Astrocyte (in vitro differentiated cells and primary cell): Measurements from ENCODE around the gene EIF4E. TPM values are rescaled to one million over a fixed set of nuclear protein-coding genes. Genes with fewer than 3 reads are reported as not detected.
A peak's percentile ranks its signal among the peaks of the same experiment; 100 is the strongest.
"Not testable (repeated sequence)": the region's sequence is repeated elsewhere in the genome, so short reads cannot be mapped to it uniquely, and the experiment has no call there.

ENCODE experiments used
- DNase-seq: peaks from one replicate; pipeline ENCODE4 v3.0.0-alpha.2; 2010; ENCODE audit warnings: low read depth
- FAIRE-seq: peaks from 2 replicates; lab custom pipeline; 2011; peaks lifted over from hg19 to GRCh38; lab: Jason Lieb, UNC
- H2AFZ ChIP-seq: 2 replicates; pipeline ENCODE4 v1.6.0; 2012; ENCODE audit warnings: low read depth, low read length, inconsistent platforms
- H3K27ac ChIP-seq: 2 replicates; pipeline ENCODE4 v1.5.1; 2011; ENCODE audit warnings: low read depth, low read length, inconsistent platforms
- H3K27me3 ChIP-seq: 2 replicates; pipeline ENCODE4 v1.6.0; 2011; ENCODE audit warnings: low read length, inconsistent platforms; ENCODE audit not compliant: insufficient read depth
- H3K36me3 ChIP-seq: 2 replicates; pipeline ENCODE4 v1.5.1; 2011; ENCODE audit warnings: low read length, inconsistent platforms; ENCODE audit not compliant: insufficient read depth
- H3K4me1 ChIP-seq: 2 replicates; pipeline ENCODE4 v1.5.1; 2011; ENCODE audit warnings: low read length, inconsistent platforms; ENCODE audit not compliant: insufficient read depth
- H3K4me2 ChIP-seq: 2 replicates; pipeline ENCODE4 v1.6.0; 2012; ENCODE audit warnings: low read length, inconsistent platforms
- H3K4me3 ChIP-seq: 2 replicates; pipeline ENCODE4 v1.5.1; 2011; ENCODE audit warnings: low read depth, mild to moderate bottlenecking, low read length, inconsistent platforms; ENCODE audit not compliant: insufficient read depth
- H3K79me2 ChIP-seq: 2 replicates; pipeline ENCODE4 v1.6.0; 2012; ENCODE audit warnings: mild to moderate bottlenecking, low read length, inconsistent platforms; ENCODE audit not compliant: insufficient read depth
- H3K9ac ChIP-seq: 2 replicates; pipeline ENCODE4 v1.6.0; 2012; ENCODE audit warnings: mild to moderate bottlenecking, low read length, inconsistent platforms
- H3K9me3 ChIP-seq: 2 replicates; pipeline ENCODE4 v1.5.1; 2012; ENCODE audit warnings: low read depth, mild to moderate bottlenecking, low read length, inconsistent platforms; ENCODE audit not compliant: insufficient read depth
- H4K20me1 ChIP-seq: 2 replicates; pipeline ENCODE4 v1.6.0; 2012; ENCODE audit warnings: low read length, inconsistent platforms; ENCODE audit not compliant: insufficient read depth
- H3K27ac Mint-ChIP-seq: one replicate; pipeline ENCODE4 v1.8.0; 2021; ENCODE audit warnings: mild to moderate bottlenecking, mixed read lengths; ENCODE audit not compliant: unreplicated experiment
- H3K27me3 Mint-ChIP-seq: one replicate; pipeline ENCODE4 v1.8.0; 2021; ENCODE audit warnings: low read depth, mixed read lengths; ENCODE audit not compliant: unreplicated experiment
- H3K36me3 Mint-ChIP-seq: one replicate; pipeline ENCODE4 v1.8.0; 2021; ENCODE audit warnings: low read depth, mixed read lengths; ENCODE audit not compliant: unreplicated experiment
- H3K4me1 Mint-ChIP-seq: one replicate; pipeline ENCODE4 v1.8.0; 2021; ENCODE audit warnings: low read depth, mixed read lengths; ENCODE audit not compliant: unreplicated experiment
- H3K4me3 Mint-ChIP-seq: one replicate; pipeline ENCODE4 v1.8.0; 2021; ENCODE audit warnings: mild to moderate bottlenecking, moderate library complexity, mixed read lengths; ENCODE audit not compliant: unreplicated experiment
- H3K9me3 Mint-ChIP-seq: one replicate; pipeline ENCODE4 v1.8.0; 2021; ENCODE audit warnings: mild to moderate bottlenecking, mixed read lengths; ENCODE audit not compliant: unreplicated experiment
- EZH2 ChIP-seq: IDR thresholded peaks from 2 replicates; pipeline ENCODE4 v1.6.1; 2012; ENCODE audit warnings: mild to moderate bottlenecking, low read length, inconsistent platforms; ENCODE audit not compliant: insufficient read depth
- total RNA-seq: library from RNA; stranded (reverse); gene quantifications from 2 replicates; pipeline ENCODE4 v1.2.1, GENCODE V29; 2021
- TF ChIP-seq, protein P1 (sequence below): IDR thresholded peaks from 2 replicates; pipeline ENCODE4 v1.5.1; 2011; ENCODE audit warnings: low read depth, mild to moderate bottlenecking, inconsistent platforms, low read length, moderate library complexity; ENCODE audit not compliant: insufficient read depth

Gene EIF4E
- total RNA-seq, 1 donor from 2014 or later = 110 TPM

DNA sequence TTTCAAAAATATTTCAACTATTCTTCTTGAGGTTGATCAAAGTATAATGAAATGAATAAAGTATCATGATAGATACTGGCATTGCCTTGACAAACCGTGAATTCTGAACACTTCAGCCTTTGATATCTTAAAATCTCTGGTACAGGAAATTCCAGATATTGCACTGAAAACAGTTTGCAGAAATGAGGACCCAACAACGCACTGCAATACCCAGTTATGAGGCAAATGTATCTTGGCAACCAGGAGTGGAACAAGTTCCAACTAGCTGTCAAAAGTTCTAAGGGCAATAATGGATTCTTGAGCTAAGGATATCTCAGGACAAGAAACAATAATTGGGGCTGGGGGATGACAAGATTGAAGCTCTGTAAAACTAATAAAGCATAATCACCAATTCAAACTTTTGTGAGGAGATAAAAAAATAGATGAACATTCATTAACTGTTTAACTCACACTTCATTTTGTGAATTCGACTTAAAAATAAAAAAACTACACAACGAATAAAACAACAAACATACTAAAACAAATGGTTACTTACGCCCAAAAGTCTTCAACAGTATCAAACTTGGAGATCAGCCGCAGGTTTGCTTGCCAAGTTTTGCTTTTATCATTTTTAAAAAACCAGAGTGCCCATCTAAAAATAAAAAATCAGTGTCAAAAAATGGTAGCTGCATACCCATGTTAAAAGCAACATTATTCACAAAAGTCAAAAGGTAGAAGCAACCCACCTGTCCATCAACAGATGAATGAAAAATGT, 38.1 kb downstream of the EIF4E start:
- Histone ChIP-seq H3K9me3 (no peaks in the 10 kb centered on the region), H3K4me3 (no peak overlapping the region), H3K9ac (no peak overlapping the region), H3K27ac (no peak overlapping the region), H3K4me1 (no peaks in the 10 kb centered on the region), H2AFZ (no peak overlapping the region), H3K79me2 (peaks cover 85% of the 10 kb centered on the region), H3K27me3 (no peaks in the 10 kb centered on the region), H3K4me2 (no peak overlapping the region), H3K36me3 (peaks cover 38% of the 10 kb centered on the region), H4K20me1 (peaks cover 38% of the 10 kb centered on the region)
- peak; percentile 26 for DNase-seq
- TF ChIP-seq EZH2 = no peak
- TF ChIP-seq, protein P1, sequence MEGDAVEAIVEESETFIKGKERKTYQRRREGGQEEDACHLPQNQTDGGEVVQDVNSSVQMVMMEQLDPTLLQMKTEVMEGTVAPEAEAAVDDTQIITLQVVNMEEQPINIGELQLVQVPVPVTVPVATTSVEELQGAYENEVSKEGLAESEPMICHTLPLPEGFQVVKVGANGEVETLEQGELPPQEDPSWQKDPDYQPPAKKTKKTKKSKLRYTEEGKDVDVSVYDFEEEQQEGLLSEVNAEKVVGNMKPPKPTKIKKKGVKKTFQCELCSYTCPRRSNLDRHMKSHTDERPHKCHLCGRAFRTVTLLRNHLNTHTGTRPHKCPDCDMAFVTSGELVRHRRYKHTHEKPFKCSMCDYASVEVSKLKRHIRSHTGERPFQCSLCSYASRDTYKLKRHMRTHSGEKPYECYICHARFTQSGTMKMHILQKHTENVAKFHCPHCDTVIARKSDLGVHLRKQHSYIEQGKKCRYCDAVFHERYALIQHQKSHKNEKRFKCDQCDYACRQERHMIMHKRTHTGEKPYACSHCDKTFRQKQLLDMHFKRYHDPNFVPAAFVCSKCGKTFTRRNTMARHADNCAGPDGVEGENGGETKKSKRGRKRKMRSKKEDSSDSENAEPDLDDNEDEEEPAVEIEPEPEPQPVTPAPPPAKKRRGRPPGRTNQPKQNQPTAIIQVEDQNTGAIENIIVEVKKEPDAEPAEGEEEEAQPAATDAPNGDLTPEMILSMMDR = no peak
- H3K4me1 Mint-ChIP-seq = no peaks in the 10 kb centered on the region
- FAIRE-seq = peak; percentile 13
- no peaks in the 10 kb centered on the region for H3K9me3 Mint-ChIP-seq
- no peak overlapping the region for H3K4me3 Mint-ChIP-seq
- H3K36me3 Mint-ChIP-seq = peaks cover 15% of the 10 kb centered on the region
- H3K27ac Mint-ChIP-seq = no peak overlapping the region
- H3K27me3 Mint-ChIP-seq = no peaks in the 10 kb centered on the region

DNA sequence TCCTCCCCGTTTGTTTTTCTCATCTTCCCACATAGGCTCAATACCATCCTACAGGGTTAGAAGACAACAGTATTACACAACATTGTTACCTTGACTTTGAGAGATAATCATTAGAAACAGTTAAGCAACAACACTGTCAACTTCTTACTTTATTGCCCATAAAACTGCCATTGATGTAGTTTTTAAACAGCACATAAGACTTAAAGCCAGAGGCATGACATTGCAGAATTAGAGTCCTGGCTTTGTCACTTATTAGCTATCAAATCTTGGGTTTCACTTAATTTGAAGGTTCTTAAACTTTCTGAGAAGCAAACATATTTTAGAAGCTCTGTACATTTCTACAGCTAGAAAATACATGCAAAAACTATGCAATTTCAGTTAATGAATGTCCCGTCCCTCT, 41.8 kb downstream of the EIF4E start:
- H3K79me2 ChIP-seq = peaks cover 60% of the 10 kb centered on the region
- Mint-ChIP-seq H3K27ac (no peak overlapping the region), H3K4me1 (no peaks in the 10 kb centered on the region), H3K36me3 (peaks cover 2% of the 10 kb centered on the region), H3K27me3 (no peaks in the 10 kb centered on the region), H3K9me3 (no peaks in the 10 kb centered on the region), H3K4me3 (no peak overlapping the region)
- H3K9ac ChIP-seq = no peak overlapping the region
- peak; percentile 76 for FAIRE-seq
- no peak overlapping the region for H3K27ac ChIP-seq
- no peaks in the 10 kb centered on the region for H3K27me3 ChIP-seq
- H3K4me1 ChIP-seq = no peaks in the 10 kb centered on the region
- no peak for DNase-seq
- H3K36me3 ChIP-seq = peaks cover 40% of the 10 kb centered on the region
- H3K4me2 ChIP-seq = no peak overlapping the region
- TF ChIP-seq, protein P1 = no peak
- no peak for TF ChIP-seq EZH2
- H3K4me3 ChIP-seq = no peak overlapping the region
- peaks cover 26% of the 10 kb centered on the region for H4K20me1 ChIP-seq
- H2AFZ ChIP-seq = no peak overlapping the region
- no peaks in the 10 kb centered on the region for H3K9me3 ChIP-seq

DNA sequence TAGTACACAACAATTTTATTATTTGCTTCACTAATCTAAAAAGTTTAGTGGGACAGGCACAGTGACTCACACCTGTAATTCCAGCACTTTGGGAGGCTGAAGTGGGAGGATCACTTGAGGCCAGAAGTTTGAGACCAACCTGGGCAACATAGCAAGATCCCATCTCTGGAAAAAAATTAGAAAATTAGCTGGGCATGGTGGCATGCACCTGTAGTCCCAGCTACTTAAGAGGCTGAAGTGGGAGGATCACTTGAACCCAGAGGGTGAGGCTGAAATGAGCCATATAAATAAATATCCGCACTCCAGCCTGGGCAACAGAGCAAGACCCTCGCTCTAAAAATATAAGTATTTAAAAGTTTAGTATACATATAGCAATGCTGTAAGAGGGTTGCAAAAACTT, 42.6 kb downstream of the EIF4E start:
- not testable (repeated sequence) for H3K27ac ChIP-seq, FAIRE-seq, H3K4me3 Mint-ChIP-seq, H3K4me3 ChIP-seq, H3K4me2 ChIP-seq, H2AFZ ChIP-seq, H3K4me1 Mint-ChIP-seq, DNase-seq, H3K27me3 Mint-ChIP-seq, H3K9me3 ChIP-seq, H3K4me1 ChIP-seq, H3K9me3 Mint-ChIP-seq, H3K27ac Mint-ChIP-seq, H3K9ac ChIP-seq, H3K36me3 Mint-ChIP-seq, H3K27me3 ChIP-seq
- H4K20me1 ChIP-seq = peaks cover 24% of the 10 kb centered on the region
- H3K36me3 ChIP-seq = peaks cover 43% of the 10 kb centered on the region
- peaks cover 52% of the 10 kb centered on the region for H3K79me2 ChIP-seq

DNA sequence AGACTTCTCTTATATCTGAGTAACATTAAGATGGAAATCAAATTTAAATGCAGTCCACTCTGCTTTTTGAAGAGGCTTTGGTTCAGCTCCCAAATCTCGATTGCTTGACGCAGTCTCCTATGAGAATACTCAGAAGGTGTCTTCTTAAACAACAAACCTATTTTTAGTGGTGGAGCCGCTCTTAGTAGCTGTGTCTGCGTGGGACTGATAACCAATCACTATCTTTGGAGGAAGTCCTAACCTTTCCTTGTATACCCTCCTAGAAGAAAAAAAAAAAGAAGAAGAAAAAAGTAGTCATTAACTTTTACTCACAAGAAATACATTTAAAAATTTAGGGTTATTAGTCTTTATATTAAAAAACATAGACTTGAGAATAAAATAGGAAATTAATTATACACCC, 48.0 kb downstream of the EIF4E start:
- H3K4me3 ChIP-seq, H3K9me3 ChIP-seq, H3K4me2 ChIP-seq, H3K27ac ChIP-seq, H2AFZ ChIP-seq, H3K9me3 Mint-ChIP-seq, H3K9ac ChIP-seq, H3K4me1 ChIP-seq, H3K36me3 Mint-ChIP-seq, H3K27ac Mint-ChIP-seq, H3K4me3 Mint-ChIP-seq, H3K27me3 Mint-ChIP-seq, FAIRE-seq, DNase-seq, H3K27me3 ChIP-seq, H3K4me1 Mint-ChIP-seq: not testable (repeated sequence)
- Histone ChIP-seq H4K20me1 (peaks cover 10% of the 10 kb centered on the region), H3K36me3 (peaks cover 29% of the 10 kb centered on the region), H3K79me2 (peaks cover 11% of the 10 kb centered on the region)
